ENCODE measurements around the gene SLC2A10.

GRCh38 chr20:46710153-46710913 lies 884 bp downstream of the SLC2A10 start:
- TF ChIP-seq CTCF (IDR thresholded peaks at IDR 0.05): no peak
- no peak for TF ChIP-seq TCF7L2 (IDR thresholded peaks at IDR 0.05; ENCODE audit: low read depth, low read length)
- TF ChIP-seq POLR2AphosphoS5 (IDR thresholded peaks at IDR 0.05; ENCODE audit: low read depth, low read length): no peak
- TF ChIP-seq, protein P1, sequence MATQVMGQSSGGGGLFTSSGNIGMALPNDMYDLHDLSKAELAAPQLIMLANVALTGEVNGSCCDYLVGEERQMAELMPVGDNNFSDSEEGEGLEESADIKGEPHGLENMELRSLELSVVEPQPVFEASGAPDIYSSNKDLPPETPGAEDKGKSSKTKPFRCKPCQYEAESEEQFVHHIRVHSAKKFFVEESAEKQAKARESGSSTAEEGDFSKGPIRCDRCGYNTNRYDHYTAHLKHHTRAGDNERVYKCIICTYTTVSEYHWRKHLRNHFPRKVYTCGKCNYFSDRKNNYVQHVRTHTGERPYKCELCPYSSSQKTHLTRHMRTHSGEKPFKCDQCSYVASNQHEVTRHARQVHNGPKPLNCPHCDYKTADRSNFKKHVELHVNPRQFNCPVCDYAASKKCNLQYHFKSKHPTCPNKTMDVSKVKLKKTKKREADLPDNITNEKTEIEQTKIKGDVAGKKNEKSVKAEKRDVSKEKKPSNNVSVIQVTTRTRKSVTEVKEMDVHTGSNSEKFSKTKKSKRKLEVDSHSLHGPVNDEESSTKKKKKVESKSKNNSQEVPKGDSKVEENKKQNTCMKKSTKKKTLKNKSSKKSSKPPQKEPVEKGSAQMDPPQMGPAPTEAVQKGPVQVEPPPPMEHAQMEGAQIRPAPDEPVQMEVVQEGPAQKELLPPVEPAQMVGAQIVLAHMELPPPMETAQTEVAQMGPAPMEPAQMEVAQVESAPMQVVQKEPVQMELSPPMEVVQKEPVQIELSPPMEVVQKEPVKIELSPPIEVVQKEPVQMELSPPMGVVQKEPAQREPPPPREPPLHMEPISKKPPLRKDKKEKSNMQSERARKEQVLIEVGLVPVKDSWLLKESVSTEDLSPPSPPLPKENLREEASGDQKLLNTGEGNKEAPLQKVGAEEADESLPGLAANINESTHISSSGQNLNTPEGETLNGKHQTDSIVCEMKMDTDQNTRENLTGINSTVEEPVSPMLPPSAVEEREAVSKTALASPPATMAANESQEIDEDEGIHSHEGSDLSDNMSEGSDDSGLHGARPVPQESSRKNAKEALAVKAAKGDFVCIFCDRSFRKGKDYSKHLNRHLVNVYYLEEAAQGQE (IDR thresholded peaks at IDR 0.05; ENCODE audit: insufficient read depth in 1 of 2, low read depth in 2 of 2, low read length in 1 of 2): no peak

Data from Panc1 (cell line).